ENCODE results near the gene KAZN.
"Not testable (repeated sequence)": the region's sequence is repeated elsewhere in the genome, so short reads cannot be mapped to it uniquely, and the experiment has no call there.

The KAZN gene

DNA sequence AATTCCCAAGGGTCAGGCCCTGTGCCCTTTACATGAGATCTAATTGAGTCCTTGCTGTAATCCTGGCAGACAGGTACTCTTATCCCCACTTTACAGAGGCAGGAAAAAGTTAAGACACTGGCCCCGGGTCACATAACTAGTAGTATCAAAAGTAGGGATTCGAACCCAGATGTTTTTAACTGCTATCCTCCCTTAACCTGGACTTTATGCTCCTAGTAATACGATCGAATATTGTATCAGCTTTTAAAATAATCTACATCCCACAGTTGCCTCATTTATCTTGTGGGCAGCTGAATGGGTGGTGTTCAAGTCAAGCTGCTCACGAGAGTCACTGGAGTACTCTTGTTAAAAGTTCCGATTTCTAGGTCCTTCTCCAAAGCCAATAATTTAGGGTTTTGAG lies 529.6 kb downstream of the KAZN start:
- no peak for DNase-seq (ENCODE audit: low read depth, low spot score)
- no peak overlapping the region for H3K4me3 ChIP-seq (ENCODE audit: low read length)

DNA sequence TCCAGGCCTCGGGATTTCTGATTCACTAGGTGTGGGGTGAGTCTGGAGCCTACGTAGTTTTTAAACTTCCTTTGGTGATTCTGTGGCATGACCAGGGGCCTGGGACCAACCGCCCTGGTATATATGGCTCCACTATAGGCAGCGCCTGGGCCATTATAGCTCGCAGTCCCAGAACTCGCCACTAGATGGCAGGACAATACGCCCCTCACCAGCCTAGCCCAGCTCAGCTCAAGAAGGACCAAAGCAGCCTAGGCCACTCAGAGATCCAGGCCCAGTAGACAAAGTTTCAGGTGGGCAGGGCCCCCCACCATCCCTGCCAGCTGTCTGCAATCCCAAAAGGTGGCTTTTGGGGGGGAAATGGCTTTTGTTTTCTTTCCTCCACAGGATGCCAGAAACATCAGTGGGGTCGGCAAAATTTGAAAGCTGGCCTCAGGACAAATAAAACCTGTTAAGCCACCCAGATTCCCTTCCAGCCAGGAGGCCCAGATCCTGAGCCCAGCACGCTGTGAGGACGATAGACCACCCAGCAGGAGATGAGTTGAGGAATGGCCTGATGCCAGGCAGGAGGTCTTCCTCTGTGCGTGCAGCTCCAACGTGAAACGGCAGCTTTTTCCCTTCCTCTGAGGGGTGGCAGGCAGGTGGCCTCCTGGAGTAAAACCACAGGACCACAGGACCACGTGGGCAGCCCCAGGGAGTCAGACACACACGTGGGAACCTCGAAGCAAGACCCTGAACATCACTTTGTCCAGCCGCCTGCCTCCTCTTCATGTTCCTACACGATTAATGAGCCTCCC lies 530.2 kb downstream of the KAZN start:
- DNase-seq (ENCODE audit: low read depth, low spot score) = peak; percentile 31
- no peak overlapping the region for H3K4me3 ChIP-seq (ENCODE audit: low read length)

- DNase-seq (ENCODE audit: low read depth, low spot score) = no peak
- H3K4me3 ChIP-seq (ENCODE audit: low read length) = no peak overlapping the region
These were observed 531.5 kb downstream of the KAZN start for GRCh38 chr1:15129944-15130343.

DNA sequence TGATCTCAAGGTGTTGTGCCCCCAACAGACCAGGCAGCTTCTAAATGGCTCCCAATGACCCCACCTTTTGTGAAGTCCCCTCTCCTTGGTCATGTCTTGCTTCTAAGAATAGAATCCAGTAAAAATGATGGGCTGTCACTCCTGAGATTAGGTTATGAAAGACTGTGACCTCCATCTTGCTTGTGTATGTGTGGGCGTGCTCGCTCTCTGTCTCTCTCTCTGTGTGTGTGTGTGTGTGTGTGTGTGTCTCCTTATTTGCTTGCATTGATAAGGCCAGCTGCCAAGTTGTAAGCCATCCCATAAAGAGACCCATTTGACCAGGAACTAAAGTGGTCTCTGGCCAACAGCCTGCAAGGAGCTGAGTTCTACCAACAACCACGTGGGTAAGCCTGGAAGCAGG lies 532.1 kb downstream of the KAZN start:
- no peak overlapping the region for H3K4me3 ChIP-seq (ENCODE audit: low read length)
- DNase-seq (ENCODE audit: low read depth, low spot score) = no peak

GRCh38 chr1:15132965-15133364 lies 534.5 kb downstream of the KAZN start:
- no peak for DNase-seq (ENCODE audit: low read depth, low spot score)

DNA sequence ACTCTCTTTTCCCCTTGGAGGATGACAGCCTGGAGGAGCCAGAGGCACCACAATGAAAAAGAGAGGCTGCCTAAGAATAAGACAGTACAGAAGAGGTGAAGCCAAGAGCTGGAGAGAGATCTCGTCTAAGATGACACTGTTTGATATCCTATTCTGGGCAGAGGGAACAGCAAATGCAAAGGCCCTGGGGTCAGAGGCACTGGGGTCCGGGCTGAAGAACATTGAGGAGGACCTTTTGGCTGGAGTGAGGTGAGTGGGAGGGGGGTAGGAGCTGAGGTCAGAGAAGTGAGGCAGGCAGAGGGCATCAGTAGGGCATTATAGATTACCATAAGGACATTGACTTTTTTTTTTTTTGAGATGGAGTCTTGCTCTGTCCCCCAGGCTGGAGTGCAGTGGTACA lies 535.8 kb downstream of the KAZN start:
- no peak overlapping the region for H3K4me3 ChIP-seq (ENCODE audit: low read length)
- DNase-seq (ENCODE audit: low read depth, low spot score) = no peak

More at GRCh38 chr1:15132965-15133364, 534.5 kb downstream of the KAZN start:
- H3K4me3 ChIP-seq (ENCODE audit: low read length) = no peak overlapping the region

DNA sequence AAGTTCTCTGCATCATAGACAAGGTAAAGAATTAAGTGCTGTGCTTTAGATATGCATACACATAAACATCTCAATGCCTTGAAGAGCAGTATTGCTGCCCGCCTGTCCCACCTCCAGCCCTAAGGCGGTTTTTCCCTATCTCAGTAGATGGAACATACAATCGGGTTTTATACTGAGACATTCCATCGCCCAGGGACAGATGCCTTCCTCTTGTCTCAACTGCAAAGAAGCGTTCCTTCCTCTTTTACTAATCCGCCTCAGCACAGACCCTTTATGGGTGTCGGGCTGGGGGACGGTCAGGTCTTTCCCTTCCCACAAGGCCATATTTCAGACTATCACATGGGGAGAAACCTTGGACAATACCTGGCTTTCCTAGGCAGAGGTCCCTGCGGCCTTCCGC lies 537.1 kb downstream of the KAZN start:
- DNase-seq (ENCODE audit: low read depth, low spot score); H3K4me3 ChIP-seq (ENCODE audit: low read length): not testable (repeated sequence)

- no peak overlapping the region for H3K4me3 ChIP-seq (ENCODE audit: low read length)
- no peak for DNase-seq (ENCODE audit: low read depth, low spot score)
These were observed 539.3 kb downstream of the KAZN start for GRCh38 chr1:15137809-15138208.

- no peak for DNase-seq (ENCODE audit: low read depth, low spot score)
- no peak overlapping the region for H3K4me3 ChIP-seq (ENCODE audit: low read length)
These were observed 541.3 kb downstream of the KAZN start for GRCh38 chr1:15139654-15140350.

- H3K4me3 ChIP-seq (ENCODE audit: low read length) = no peak overlapping the region
- no peak for DNase-seq (ENCODE audit: low read depth, low spot score)
These were observed 543.6 kb downstream of the KAZN start for GRCh38 chr1:15141935-15142539.

DNA sequence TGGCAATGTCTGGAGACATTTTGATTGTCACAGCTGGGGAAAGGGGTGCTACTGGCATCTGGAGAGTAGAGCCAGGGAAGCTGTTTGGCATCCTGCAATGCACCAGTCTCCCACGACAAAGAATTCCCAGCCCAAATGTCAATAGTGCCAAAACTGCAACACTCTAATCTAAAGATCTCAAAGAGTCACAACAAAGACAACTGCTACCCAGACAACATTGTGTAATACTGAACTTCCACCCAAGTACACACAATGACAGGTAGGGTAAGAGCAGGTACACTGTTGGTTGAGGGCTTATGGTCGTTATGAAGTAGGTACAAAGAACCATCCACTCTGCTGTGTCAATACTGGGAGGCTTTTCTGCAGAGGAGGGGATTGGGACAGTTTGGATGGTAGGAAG lies 546.8 kb downstream of the KAZN start:
- DNase-seq (ENCODE audit: low read depth, low spot score) = no peak
- no peak overlapping the region for H3K4me3 ChIP-seq (ENCODE audit: low read length)

DNA sequence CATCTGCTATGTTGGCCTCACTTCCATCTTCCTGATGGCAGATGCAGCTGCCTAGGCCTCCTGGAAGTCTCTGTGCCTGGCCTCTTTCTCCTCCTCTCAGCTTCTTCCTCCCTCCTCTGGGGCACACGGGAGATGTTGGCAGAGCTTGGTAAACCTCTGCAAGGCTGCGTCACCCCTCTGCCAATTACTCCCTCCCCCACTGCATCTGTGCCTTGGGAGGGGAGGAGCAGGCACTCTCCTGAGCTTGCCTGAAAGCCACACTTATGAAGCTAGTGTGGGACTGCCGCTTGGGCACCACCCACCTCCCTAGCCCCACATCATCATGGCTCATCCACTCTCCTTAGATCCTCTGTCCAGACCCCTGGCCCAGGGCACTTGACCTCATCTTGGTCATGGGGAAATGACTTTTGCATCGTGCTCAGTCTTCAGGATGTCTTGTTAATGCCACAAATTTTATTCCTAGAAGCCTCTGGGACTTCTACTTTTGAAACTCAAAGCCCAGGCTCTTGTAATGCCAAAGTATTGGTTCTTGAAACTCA lies 547.7 kb downstream of the KAZN start:
- no peak overlapping the region for H3K4me3 ChIP-seq (ENCODE audit: low read length)
- DNase-seq (ENCODE audit: low read depth, low spot score) = no peak

DNA sequence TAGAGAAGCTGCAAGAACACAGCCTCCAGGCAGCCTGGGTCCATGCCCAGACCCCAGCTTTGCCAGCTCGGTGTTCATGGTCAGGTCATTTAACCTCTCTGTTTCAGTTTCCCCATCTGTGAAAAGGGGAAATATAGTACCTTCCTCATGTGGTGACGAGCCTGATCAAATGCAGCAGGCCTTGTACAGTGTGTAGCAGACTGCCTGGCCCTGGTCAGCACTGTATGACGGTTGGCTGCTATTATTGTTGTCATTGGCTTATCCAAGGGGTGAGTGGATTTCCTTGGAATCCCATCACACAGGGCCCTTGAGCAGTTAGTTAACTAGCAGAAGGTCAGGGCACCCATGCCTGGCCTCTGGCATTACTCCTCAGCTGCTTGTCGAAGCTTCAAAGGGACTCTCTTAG lies 548.5 kb downstream of the KAZN start:
- no peak for DNase-seq (ENCODE audit: low read depth, low spot score)
- no peak overlapping the region for H3K4me3 ChIP-seq (ENCODE audit: low read length)

GRCh38 chr1:15148004-15148403 lies 549.5 kb downstream of the KAZN start:
- no peak for DNase-seq (ENCODE audit: low read depth, low spot score)
- no peak overlapping the region for H3K4me3 ChIP-seq (ENCODE audit: low read length)

- no peak for DNase-seq (ENCODE audit: low read depth, low spot score)
- H3K4me3 ChIP-seq (ENCODE audit: low read length) = no peak overlapping the region
These were observed 550.0 kb downstream of the KAZN start for GRCh38 chr1:15148475-15148874.

GRCh38 chr1:15148941-15149340 lies 550.5 kb downstream of the KAZN start:
- no peak for DNase-seq (ENCODE audit: low read depth, low spot score)
- no peak overlapping the region for H3K4me3 ChIP-seq (ENCODE audit: low read length)

DNA sequence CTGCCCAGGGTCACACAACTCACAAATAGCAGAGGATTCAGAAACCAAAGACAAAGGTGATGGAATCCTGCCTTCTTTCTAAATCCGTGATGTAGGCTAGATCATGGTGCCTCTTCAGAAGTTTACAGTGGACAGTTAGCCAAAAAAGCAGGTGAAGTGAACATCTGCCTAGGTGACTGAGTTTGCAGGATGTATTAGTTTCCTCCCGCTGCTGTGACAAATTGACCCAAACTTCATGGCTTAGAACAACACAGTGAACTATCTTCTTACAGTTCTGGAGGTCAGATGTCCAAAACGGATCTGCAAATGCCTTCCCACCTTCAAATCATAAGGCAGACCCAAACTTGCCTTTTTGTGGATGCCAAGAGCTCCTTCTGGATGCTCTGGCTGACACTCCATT lies 551.9 kb downstream of the KAZN start:
- no peak for DNase-seq (ENCODE audit: low read depth, low spot score)
- no peak overlapping the region for H3K4me3 ChIP-seq (ENCODE audit: low read length)

- no peak for DNase-seq (ENCODE audit: low read depth, low spot score)
- no peak overlapping the region for H3K4me3 ChIP-seq (ENCODE audit: low read length)
These were observed 552.9 kb downstream of the KAZN start for GRCh38 chr1:15151377-15151806.

DNA sequence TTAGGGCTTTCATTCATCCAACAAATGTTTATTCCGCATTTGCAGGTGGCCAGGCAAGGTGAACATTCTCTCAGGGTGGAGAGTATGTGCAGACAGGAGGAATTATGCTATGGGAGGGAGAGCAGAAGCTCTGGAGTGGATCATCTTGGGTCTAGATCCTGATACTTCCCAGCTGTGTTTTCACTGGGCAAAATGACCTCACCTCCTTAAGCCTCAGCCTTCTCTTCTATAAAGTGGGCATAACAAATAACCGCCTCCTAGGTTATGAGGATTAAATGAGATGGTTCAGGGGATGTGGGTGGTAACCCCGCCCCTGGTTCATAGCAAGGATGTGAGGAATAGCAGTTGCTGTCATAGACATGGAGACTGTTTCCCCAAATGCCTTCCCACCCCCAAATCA lies 553.4 kb downstream of the KAZN start:
- no peak overlapping the region for H3K4me3 ChIP-seq (ENCODE audit: low read length)
- no peak for DNase-seq (ENCODE audit: low read depth, low spot score)
